Measurements from ENCODE around the gene GPR87.

Gene GPR87

DNA sequence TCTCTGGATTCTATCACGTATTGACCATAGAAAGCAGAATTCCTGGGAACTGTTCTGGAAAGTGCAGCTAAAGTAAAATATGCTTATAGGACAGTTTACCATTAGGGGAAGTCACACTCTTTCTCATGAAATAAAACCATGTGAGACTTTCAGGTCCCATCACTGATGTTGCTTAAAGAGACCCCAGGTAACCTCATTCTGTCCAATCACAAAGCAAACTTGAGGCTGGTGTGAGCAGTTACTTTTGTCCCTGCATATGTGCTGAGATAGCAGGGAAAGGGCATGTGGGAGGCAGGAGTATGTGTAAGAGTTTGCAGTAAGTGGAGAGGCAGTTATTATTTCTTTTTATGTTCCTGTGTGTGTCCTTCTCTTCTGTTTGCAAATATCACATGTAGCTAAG is 16.1 kb downstream of the GPR87 start:
- Histone ChIP-seq H3K9me3 (replicated peaks in 1 of 11) (no peaks in the 10 kb centered on the region), H3K4me3 (no peak overlapping the region), H3K4me1 (peaks cover 0 to 27% (median 0%) of the 10 kb centered on the region in 10 experiments; a peak in 4 of 20 replicates), H3K27ac (no peak overlapping the region), H3K4me2 (peak overlapping the region in 2 of 11 experiments; percentile 37 to 60; a peak in 2 of 22 replicates), H3K9ac (no peak overlapping the region), H3K36me3 (no peaks in the 10 kb centered on the region), H3K27me3 (no peaks in the 10 kb centered on the region), H4K20me1 (no peaks in the 10 kb centered on the region)
- no peak for TF ChIP-seq Cebpa-rat (IDR thresholded peaks at IDR 0.05)

DNA sequence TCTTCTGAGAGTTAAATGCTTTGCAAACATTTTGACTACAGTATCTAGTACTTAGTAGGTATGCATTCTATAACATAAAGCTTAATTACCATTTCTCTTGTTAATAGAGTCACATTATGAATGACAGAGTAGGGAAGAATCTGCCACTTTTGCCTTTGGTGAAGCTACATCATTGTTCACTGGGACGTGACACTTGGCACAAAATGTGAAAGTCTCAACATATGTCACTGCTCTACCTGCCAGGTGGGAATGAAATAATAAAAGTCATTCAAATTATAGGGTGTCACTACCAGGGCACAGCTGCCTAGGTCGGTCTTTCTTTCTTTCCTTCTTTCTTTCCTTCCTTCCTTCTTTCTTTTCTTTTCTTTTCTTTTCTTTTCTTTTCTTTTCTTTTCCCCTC is 17.6 kb downstream of the GPR87 start:
- Histone ChIP-seq H3K4me1 (peaks cover 0 to 26% (median 0%) of the 10 kb centered on the region in 10 experiments; a peak in 4 of 20 replicates), H3K9me3 (replicated peaks in 1 of 11) (no peaks in the 10 kb centered on the region), H3K4me3 (no peak overlapping the region), H3K36me3 (no peaks in the 10 kb centered on the region), H3K9ac (no peak overlapping the region), H3K4me2 (no peak overlapping the region), H4K20me1 (no peaks in the 10 kb centered on the region), H3K27me3 (no peaks in the 10 kb centered on the region), H3K27ac (no peak overlapping the region)
- TF ChIP-seq Cebpa-rat (IDR thresholded peaks at IDR 0.05) = no peak

DNA sequence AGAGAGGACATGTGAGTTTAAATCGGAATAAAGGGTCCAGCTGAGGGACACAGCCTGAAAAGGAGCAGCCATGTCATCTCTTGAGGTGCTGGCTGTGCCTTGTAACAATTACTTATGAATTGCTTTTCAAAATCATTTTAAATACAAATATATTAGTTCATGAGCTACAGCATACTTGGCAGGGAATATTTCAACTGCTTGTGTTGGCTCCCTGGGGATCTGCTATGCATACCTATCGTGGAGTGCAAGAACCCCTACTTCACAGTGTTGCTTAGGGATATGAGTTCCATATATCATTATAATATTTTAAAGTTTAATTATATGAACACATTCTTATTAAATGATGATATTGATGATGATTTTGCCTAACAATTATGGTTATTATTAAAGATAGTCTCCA is 19.2 kb downstream of the GPR87 start:
- no peaks in the 10 kb centered on the region for H3K9me3 ChIP-seq (replicated peaks in 1 of 11)
- H3K27me3 ChIP-seq = no peaks in the 10 kb centered on the region
- H3K27ac ChIP-seq = no peak overlapping the region
- H3K4me1 ChIP-seq = peaks cover 0 to 21% (median 0%) of the 10 kb centered on the region in 10 experiments; a peak in 4 of 20 replicates
- H3K4me3 ChIP-seq = no peak overlapping the region
- no peaks in the 10 kb centered on the region for H3K36me3 ChIP-seq
- H3K4me2 ChIP-seq = no peak overlapping the region
- no peak for TF ChIP-seq Cebpa-rat (IDR thresholded peaks at IDR 0.05)
- H4K20me1 ChIP-seq = no peaks in the 10 kb centered on the region
- H3K9ac ChIP-seq = no peak overlapping the region

DNA sequence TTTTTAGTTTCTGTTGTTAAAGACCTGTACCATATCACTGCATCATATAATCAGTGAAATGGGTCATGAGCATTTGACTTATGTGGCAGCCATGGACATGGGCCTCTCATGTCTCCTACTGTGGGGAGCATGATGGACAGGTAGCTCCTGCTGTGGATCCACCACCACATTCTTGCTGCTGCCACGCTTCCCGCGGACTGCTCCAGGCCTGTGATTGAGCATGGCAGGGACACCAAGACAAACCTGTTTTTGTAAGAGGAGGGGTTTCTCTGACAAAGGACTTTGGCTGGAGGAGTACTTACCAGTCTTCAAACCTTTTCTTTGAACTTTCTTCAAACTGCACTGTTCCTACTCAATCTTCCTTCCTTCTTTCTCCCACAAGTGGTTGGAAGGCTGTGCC is 20.4 kb downstream of the GPR87 start:
- Histone ChIP-seq H3K4me3 (no peak overlapping the region), H3K9me3 (replicated peaks in 1 of 11) (no peaks in the 10 kb centered on the region), H3K4me2 (no peak overlapping the region), H3K27me3 (no peaks in the 10 kb centered on the region), H3K27ac (no peak overlapping the region), H3K36me3 (no peaks in the 10 kb centered on the region), H3K4me1 (peaks cover 0 to 13% (median 0%) of the 10 kb centered on the region in 10 experiments; a peak in 4 of 20 replicates), H4K20me1 (no peaks in the 10 kb centered on the region), H3K9ac (no peak overlapping the region)
- no peak for TF ChIP-seq Cebpa-rat (IDR thresholded peaks at IDR 0.05)

DNA sequence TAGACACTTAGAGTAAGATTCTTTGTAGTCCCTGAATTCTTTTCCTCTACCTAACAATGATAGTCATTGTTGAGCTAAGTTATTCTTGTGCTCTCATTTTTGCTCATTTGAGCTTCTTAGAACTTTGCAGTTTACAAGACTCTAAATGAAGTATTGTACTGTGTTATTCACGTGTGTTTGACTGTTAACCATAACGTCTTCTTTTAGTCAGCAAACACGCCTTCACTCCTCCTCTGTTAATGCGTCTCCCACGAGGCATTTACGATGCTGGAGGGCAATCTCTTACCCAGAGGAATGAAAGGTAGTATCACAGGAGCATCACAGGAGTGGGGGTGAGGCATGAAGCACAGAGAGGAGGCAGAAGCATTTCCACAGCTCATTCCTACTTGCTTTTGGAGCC is 23.5 kb downstream of the GPR87 start:
- no peak for TF ChIP-seq Cebpa-rat (IDR thresholded peaks at IDR 0.05)
- Histone ChIP-seq H4K20me1 (no peaks in the 10 kb centered on the region), H3K27me3 (no peaks in the 10 kb centered on the region), H3K4me3 (no peak overlapping the region), H3K27ac (no peak overlapping the region), H3K36me3 (no peaks in the 10 kb centered on the region), H3K4me2 (no peak overlapping the region), H3K9ac (no peak overlapping the region), H3K4me1 (no peaks in the 10 kb centered on the region), H3K9me3 (replicated peaks in 1 of 11) (no peaks in the 10 kb centered on the region)

DNA sequence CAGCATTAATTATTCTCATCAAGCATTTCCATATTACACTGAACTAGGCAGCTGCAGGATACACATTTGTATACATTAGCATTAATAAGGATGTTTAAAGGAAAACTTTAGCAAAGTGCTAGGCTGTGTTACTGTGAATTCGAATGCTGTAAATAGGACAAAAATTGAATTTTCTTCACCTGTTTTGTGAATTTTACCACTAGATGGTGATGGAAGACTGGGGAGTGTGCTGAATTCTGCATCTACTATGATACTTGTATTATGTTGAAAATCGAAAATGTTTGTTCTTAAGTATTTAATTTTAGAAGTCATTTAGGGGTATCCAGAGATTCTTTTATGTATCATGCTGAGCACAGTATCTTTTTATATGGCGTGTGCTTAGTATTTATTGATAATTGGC is 25.9 kb downstream of the GPR87 start:
- no peak overlapping the region for H3K9ac ChIP-seq
- H3K36me3 ChIP-seq = no peaks in the 10 kb centered on the region
- no peaks in the 10 kb centered on the region for H4K20me1 ChIP-seq
- H3K9me3 ChIP-seq (replicated peaks in 1 of 11) = no peaks in the 10 kb centered on the region
- no peak for TF ChIP-seq Cebpa-rat (IDR thresholded peaks at IDR 0.05)
- H3K4me2 ChIP-seq = no peak overlapping the region
- no peaks in the 10 kb centered on the region for H3K4me1 ChIP-seq
- H3K27me3 ChIP-seq = no peaks in the 10 kb centered on the region
- H3K4me3 ChIP-seq = no peak overlapping the region
- no peak overlapping the region for H3K27ac ChIP-seq

DNA sequence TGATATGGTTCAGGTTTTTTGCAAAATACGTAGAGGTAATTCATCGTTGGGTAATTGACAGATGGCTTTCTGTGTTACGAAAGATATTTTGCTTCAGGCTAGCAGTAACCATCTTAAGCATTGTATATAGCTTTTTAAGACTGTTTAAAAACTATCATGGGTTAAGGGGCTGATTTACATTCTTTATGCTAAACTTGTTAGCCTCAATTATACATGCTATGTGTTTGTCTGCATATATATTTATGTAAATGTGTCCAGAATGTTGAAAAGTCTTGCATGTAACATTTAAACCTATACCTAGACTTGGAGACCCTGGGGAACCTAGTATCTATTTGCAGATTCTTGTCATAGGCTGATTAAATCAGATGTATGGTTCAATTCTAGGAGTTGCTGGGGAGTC is 27.2 kb downstream of the GPR87 start:
- Histone ChIP-seq H3K4me3 (no peak overlapping the region), H3K4me2 (no peak overlapping the region), H3K4me1 (peaks cover 4 to 6% (median 4%) of the 10 kb centered on the region in 10 experiments), H3K9me3 (replicated peaks in 1 of 11) (no peaks in the 10 kb centered on the region), H3K36me3 (no peaks in the 10 kb centered on the region), H4K20me1 (no peaks in the 10 kb centered on the region), H3K9ac (no peak overlapping the region), H3K27ac (no peak overlapping the region), H3K27me3 (no peaks in the 10 kb centered on the region)
- TF ChIP-seq Cebpa-rat (IDR thresholded peaks at IDR 0.05) = no peak

DNA sequence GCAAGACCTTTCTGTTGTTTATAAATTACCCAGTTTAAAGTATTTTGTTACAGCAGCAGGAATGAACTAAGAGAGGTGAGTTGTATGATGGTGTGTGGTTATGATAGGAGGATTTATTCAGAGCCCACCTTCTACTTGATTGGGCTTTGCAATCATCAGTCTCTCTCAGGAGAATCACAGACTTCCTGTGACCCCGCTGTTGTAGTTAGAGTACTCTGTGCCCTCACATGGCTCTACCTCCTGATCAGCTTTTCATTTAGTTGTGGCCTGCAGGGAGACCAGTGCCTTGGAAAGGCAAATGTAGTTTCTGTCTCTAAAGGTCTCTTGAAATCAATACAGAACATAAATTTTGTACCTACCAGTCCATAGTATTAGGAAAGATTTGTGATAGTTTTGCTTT is 30.7 kb downstream of the GPR87 start:
- no peaks in the 10 kb centered on the region for H3K36me3 ChIP-seq
- H3K4me3 ChIP-seq = no peak overlapping the region
- H3K4me2 ChIP-seq = no peak overlapping the region
- H3K27me3 ChIP-seq = no peaks in the 10 kb centered on the region
- H4K20me1 ChIP-seq = no peaks in the 10 kb centered on the region
- no peaks in the 10 kb centered on the region for H3K9me3 ChIP-seq (replicated peaks in 1 of 11)
- H3K9ac ChIP-seq = no peak overlapping the region
- H3K27ac ChIP-seq = no peak overlapping the region
- peaks cover 21 to 31% (median 27%) of the 10 kb centered on the region in 10 experiments for H3K4me1 ChIP-seq
- no peak for TF ChIP-seq Cebpa-rat (IDR thresholded peaks at IDR 0.05)

DNA sequence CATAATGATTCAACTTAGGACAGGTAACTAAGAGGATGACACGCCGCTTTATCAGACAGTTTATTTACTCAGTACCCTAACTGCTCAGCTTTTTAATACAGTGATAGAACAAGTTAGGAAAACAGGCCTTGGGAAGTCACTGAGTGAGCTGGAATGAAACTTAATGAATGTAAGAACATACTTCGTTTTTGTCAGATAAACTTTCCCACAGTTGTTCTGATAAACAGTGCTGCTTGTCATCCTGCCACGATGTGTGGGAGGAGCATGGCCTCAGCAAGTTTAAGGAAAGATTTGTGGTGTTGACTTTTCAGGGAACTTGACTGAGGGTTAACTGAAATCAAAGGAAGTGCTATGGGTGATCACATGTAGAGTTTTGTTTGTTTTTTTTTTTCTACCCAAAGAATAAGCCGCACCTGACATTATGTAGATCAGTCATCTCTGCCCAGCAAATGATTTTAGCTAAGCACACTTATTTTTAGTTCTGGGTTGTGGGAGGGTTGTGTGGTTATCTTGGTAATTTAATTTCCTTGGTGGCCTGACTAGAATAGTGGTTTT is 32.6 kb downstream of the GPR87 start:
- peak overlapping the region in 7 of 11 experiments; percentile 7 to 38 (median 24); a peak in 8 of 22 replicates for H3K27ac ChIP-seq
- H3K4me1 ChIP-seq = peaks cover 36 to 51% (median 44%) of the 10 kb centered on the region in 10 experiments
- no peaks in the 10 kb centered on the region for H3K27me3 ChIP-seq
- TF ChIP-seq Cebpa-rat (IDR thresholded peaks at IDR 0.05) = no peak
- H4K20me1 ChIP-seq = no peaks in the 10 kb centered on the region
- no peaks in the 10 kb centered on the region for H3K36me3 ChIP-seq
- H3K9ac ChIP-seq = peak overlapping the region in 3 of 11 experiments; percentile 0 to 21 (median 10); a peak in 6 of 22 replicates
- peak overlapping the region; percentile 32 to 70 (median 58); a peak in 21 of 22 replicates for H3K4me2 ChIP-seq
- H3K9me3 ChIP-seq (replicated peaks in 1 of 11) = no peaks in the 10 kb centered on the region
- no peak overlapping the region for H3K4me3 ChIP-seq

DNA sequence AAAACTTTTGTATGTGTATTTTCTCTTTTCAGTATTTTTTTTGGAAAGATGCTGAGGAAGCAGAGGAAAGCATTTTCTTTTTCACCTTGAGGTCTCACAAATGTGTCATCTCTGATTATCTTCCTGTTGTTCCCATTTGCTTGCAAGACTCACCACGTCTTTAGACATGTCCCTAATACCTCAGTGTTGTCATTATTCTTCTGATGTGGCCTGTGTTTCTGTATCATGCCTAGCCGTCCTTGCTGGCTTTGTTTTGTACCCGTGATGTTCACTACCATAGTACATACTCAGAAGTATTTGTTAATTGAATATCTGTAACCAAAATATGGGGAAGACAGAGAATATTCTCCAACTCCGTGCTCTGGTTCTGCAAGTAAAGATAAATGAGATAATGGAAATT is 33.2 kb downstream of the GPR87 start:
- no peak for TF ChIP-seq Cebpa-rat (IDR thresholded peaks at IDR 0.05)
- Histone ChIP-seq H3K4me3 (no peak overlapping the region), H4K20me1 (no peaks in the 10 kb centered on the region), H3K27me3 (no peaks in the 10 kb centered on the region), H3K36me3 (no peaks in the 10 kb centered on the region), H3K27ac (peak overlapping the region in 3 of 11 experiments; percentile 22 to 38 (median 24); a peak in 4 of 22 replicates), H3K9ac (peak overlapping the region in 2 of 11 experiments; percentile 0 to 21; a peak in 2 of 22 replicates), H3K9me3 (replicated peaks in 1 of 11) (no peaks in the 10 kb centered on the region), H3K4me2 (peak overlapping the region in 8 of 11 experiments; percentile 39 to 70 (median 60); a peak in 13 of 22 replicates), H3K4me1 (peaks cover 42 to 57% (median 50%) of the 10 kb centered on the region in 10 experiments)

Measured in BLaER1 treated with 17β-estradiol and CSF1 and Interleukin-3, amounts not matched to agents 10 nM and 100 nM (cell line).